Mesodermal cell (in vitro differentiated cells): Measurements from ENCODE around the gene PSMD1.
"Not testable (repeated sequence)": the region's sequence is repeated elsewhere in the genome, so short reads cannot be mapped to it uniquely, and the experiment has no call there.

Source experiments
- H3K27ac ChIP-seq: 2 replicates; pipeline ENCODE4 v1.7.0; 2013; ENCODE audit warnings: mild to moderate bottlenecking, low read depth, low read length, moderate library complexity; ENCODE audit not compliant: severe bottlenecking
- H3K36me3 ChIP-seq: 2 replicates; pipeline ENCODE4 v1.7.1; 2013; ENCODE audit warnings: mild to moderate bottlenecking, low read length, moderate library complexity; ENCODE audit not compliant: control insufficient read depth, insufficient read depth
- H3K4me1 ChIP-seq: one replicate; pipeline ENCODE4 v1.7.1; 2013; ENCODE audit warnings: mild to moderate bottlenecking, low read length; ENCODE audit not compliant: insufficient read depth, control insufficient read depth, poor library complexity, severe bottlenecking
- H3K4me3 ChIP-seq: 2 replicates; pipeline ENCODE4 v1.7.0; 2013; ENCODE audit warnings: low read length, control low read depth, mild to moderate bottlenecking; ENCODE audit not compliant: insufficient read depth, poor library complexity, severe bottlenecking; ENCODE audit errors: extremely low read depth
- H3K9me3 ChIP-seq: 2 replicates; pipeline ENCODE4 v1.7.1; 2013; ENCODE audit warnings: mild to moderate bottlenecking, low read length, moderate library complexity; ENCODE audit not compliant: control insufficient read depth
- WGBS, 2 experiments: methylation state at CpG; one replicate each; pipeline ENCODE4 v1.1.5; 2013; ENCODE audit warnings: missing lambda C conversion rate in 2 of 2; ENCODE audit not compliant: insufficient coverage in 2 of 2; 5-methylcytosine and 5-hydroxymethylcytosine counted together

Gene PSMD1

GRCh38 chr2:231176066-231176465 lies 119.4 kb downstream of the PSMD1 start:
- no peak overlapping the region for H3K27ac ChIP-seq
- no peak overlapping the region for H3K4me3 ChIP-seq
- H3K36me3 ChIP-seq = peaks cover 40% of the 10 kb centered on the region
- H3K4me1 ChIP-seq = peaks cover 13% of the 10 kb centered on the region
- WGBS, 2 experiments = 90 to 100% methylated on average over 1 of the region's 2 CpGs
- H3K9me3 ChIP-seq = no peaks in the 10 kb centered on the region

- Histone ChIP-seq H3K27ac (no peak overlapping the region), H3K36me3 (peaks cover 26% of the 10 kb centered on the region), H3K4me1 (peaks cover 13% of the 10 kb centered on the region), H3K9me3 (no peaks in the 10 kb centered on the region), H3K4me3 (no peak overlapping the region)
- WGBS, 2 experiments = 95 to 98% methylated on average over 8 to 11 of the region's 11 CpGs
These were observed 120.7 kb downstream of the PSMD1 start for GRCh38 chr2:231177156-231178025.

GRCh38 chr2:231178805-231179204 lies 122.1 kb downstream of the PSMD1 start:
- WGBS, 2 experiments = 94 to 100% methylated on average over 4 of the region's 5 CpGs
- H3K4me3 ChIP-seq, H3K27ac ChIP-seq, H3K9me3 ChIP-seq: not testable (repeated sequence)
- peaks cover 20% of the 10 kb centered on the region for H3K36me3 ChIP-seq
- peaks cover 13% of the 10 kb centered on the region for H3K4me1 ChIP-seq

GRCh38 chr2:231181860-231182512 lies 125.3 kb downstream of the PSMD1 start:
- H3K9me3 ChIP-seq = no peaks in the 10 kb centered on the region
- no peaks in the 10 kb centered on the region for H3K36me3 ChIP-seq
- no peak overlapping the region for H3K27ac ChIP-seq
- 87 to 92% methylated on average over 9 to 10 of the region's 12 CpGs for WGBS, 2 experiments
- H3K4me1 ChIP-seq = peaks cover 13% of the 10 kb centered on the region
- no peak overlapping the region for H3K4me3 ChIP-seq

GRCh38 chr2:231182513-231182899 lies 125.8 kb downstream of the PSMD1 start:
- H3K4me1 ChIP-seq = peaks cover 13% of the 10 kb centered on the region
- WGBS, 2 experiments = 85 to 88% methylated on average over 7 to 8 of the region's 8 CpGs
- H3K4me3 ChIP-seq = no peak overlapping the region
- no peaks in the 10 kb centered on the region for H3K9me3 ChIP-seq
- no peaks in the 10 kb centered on the region for H3K36me3 ChIP-seq
- no peak overlapping the region for H3K27ac ChIP-seq

GRCh38 chr2:231183851-231184250 lies 127.2 kb downstream of the PSMD1 start:
- Histone ChIP-seq H3K4me1 (peaks cover 13% of the 10 kb centered on the region), H3K4me3 (no peak overlapping the region), H3K27ac (no peak overlapping the region), H3K36me3 (no peaks in the 10 kb centered on the region), H3K9me3 (no peaks in the 10 kb centered on the region)
- 92 to 95% methylated on average over 8 of the region's 8 CpGs for WGBS, 2 experiments

GRCh38 chr2:231184319-231184718 lies 127.7 kb downstream of the PSMD1 start:
- Histone ChIP-seq H3K27ac (no peak overlapping the region), H3K4me1 (peaks cover 13% of the 10 kb centered on the region), H3K36me3 (no peaks in the 10 kb centered on the region), H3K4me3 (no peak overlapping the region), H3K9me3 (no peaks in the 10 kb centered on the region)
- WGBS, 2 experiments = 94 to 100% methylated on average over 1 to 3 of the region's 4 CpGs

GRCh38 chr2:231185050-231185725 lies 128.5 kb downstream of the PSMD1 start:
- H3K27ac ChIP-seq = no peak overlapping the region
- no peaks in the 10 kb centered on the region for H3K9me3 ChIP-seq
- H3K36me3 ChIP-seq = no peaks in the 10 kb centered on the region
- no peak overlapping the region for H3K4me3 ChIP-seq
- peaks cover 11% of the 10 kb centered on the region for H3K4me1 ChIP-seq
- 85 to 88% methylated on average over 6 to 10 of the region's 11 CpGs for WGBS, 2 experiments

GRCh38 chr2:231185886-231186285 lies 129.2 kb downstream of the PSMD1 start:
- Histone ChIP-seq H3K4me1 (peaks cover 9% of the 10 kb centered on the region), H3K36me3 (no peaks in the 10 kb centered on the region), H3K4me3 (no peak overlapping the region), H3K27ac (no peak overlapping the region), H3K9me3 (no peaks in the 10 kb centered on the region)
- WGBS, 2 experiments = 90 to 91% methylated on average over 3 to 4 of the region's 4 CpGs

GRCh38 chr2:231186325-231186724 lies 129.7 kb downstream of the PSMD1 start:
- Histone ChIP-seq H3K9me3 (no peaks in the 10 kb centered on the region), H3K27ac (no peak overlapping the region), H3K36me3 (no peaks in the 10 kb centered on the region), H3K4me3 (no peak overlapping the region), H3K4me1 (peaks cover 8% of the 10 kb centered on the region)
- WGBS, 2 experiments = 96 to 99% methylated on average over 5 to 7 of the region's 7 CpGs
